Fibroblast of mammary gland (primary cell): Measurements from ENCODE around the gene APOF.

ENCODE experiments used
- DNase-seq: peaks from one replicate; pipeline ENCODE4 v3.0.0-alpha.2; 2010; ENCODE audit warnings: low read depth
- H3K4me3 ChIP-seq: 2 replicates; pipeline ENCODE4 v1.5.1; 2011; ENCODE audit warnings: low read depth, mild to moderate bottlenecking, low read length, moderate library complexity; ENCODE audit not compliant: control insufficient read depth
- TF ChIP-seq, protein P1 (sequence below): conservative IDR thresholded peaks from 2 replicates; pipeline ENCODE4 v1.5.1; 2011; ENCODE audit warnings: low read depth, low read length, inconsistent platforms; ENCODE audit not compliant: control insufficient read depth, insufficient read depth

The APOF gene

DNA sequence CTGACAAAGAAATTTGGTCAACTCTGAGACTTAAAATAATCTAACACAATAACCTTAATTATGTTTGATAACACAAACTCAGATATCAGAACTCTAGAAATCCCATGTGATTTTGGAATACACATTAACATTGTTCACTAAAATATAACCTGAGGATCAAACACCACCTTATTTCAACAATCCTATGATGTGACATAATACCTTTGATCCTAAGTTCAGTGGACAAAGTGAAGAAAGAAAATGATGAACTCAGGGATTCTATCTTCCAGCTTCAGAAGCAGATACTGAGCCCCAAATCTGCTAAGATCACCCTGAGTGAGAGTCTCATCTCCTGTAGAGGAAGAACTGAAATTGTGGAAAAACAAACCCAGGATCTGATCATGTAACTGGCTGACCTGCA is 35.7 kb upstream of the APOF start:
- TF ChIP-seq, protein P1, sequence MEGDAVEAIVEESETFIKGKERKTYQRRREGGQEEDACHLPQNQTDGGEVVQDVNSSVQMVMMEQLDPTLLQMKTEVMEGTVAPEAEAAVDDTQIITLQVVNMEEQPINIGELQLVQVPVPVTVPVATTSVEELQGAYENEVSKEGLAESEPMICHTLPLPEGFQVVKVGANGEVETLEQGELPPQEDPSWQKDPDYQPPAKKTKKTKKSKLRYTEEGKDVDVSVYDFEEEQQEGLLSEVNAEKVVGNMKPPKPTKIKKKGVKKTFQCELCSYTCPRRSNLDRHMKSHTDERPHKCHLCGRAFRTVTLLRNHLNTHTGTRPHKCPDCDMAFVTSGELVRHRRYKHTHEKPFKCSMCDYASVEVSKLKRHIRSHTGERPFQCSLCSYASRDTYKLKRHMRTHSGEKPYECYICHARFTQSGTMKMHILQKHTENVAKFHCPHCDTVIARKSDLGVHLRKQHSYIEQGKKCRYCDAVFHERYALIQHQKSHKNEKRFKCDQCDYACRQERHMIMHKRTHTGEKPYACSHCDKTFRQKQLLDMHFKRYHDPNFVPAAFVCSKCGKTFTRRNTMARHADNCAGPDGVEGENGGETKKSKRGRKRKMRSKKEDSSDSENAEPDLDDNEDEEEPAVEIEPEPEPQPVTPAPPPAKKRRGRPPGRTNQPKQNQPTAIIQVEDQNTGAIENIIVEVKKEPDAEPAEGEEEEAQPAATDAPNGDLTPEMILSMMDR, result no peak
- no peak overlapping the region for H3K4me3 ChIP-seq
- no peak for DNase-seq

DNA sequence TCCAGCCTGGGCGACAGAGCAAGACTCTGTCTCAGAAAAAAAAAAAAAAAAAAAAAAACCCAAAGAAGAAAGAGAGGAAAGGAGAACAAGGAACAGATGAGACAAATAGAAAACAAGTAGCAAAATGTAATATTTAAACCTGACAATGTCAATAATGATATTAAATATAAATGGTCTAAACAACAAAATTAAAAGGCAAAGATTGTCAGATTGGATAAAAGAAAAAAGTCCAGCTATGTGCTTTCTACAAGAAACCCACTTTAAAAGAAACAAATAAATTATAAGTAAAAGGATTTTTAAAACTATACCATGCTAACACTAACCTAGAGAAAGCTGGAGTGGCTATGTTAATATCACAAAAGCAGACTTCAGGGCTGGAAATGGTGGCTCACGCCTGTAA is 29.7 kb upstream of the APOF start:
- TF ChIP-seq, protein P1, result no peak
- H3K4me3 ChIP-seq, result no peak overlapping the region
- DNase-seq, result no peak

DNA sequence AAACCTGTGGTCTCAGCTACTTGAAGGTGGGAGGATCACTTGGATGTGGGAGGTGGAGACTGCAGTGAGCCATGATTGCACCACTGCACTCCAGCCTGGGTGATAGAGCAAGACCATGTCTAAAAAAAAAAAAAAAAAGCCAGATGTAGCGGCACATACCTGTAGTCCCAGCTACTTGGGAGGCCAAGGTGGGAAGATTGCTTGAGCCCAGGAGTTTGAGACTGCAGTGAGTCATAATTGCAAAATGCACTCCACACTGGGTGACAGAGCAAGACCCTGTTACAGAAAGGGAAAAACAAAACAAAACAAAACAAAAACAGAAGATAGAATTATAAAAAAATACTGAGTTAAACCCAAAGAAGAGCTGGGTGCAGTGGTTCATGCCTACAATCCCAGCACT is 29.1 kb upstream of the APOF start:
- no peak overlapping the region for H3K4me3 ChIP-seq
- DNase-seq, result no peak
- TF ChIP-seq, protein P1, result no peak

DNA sequence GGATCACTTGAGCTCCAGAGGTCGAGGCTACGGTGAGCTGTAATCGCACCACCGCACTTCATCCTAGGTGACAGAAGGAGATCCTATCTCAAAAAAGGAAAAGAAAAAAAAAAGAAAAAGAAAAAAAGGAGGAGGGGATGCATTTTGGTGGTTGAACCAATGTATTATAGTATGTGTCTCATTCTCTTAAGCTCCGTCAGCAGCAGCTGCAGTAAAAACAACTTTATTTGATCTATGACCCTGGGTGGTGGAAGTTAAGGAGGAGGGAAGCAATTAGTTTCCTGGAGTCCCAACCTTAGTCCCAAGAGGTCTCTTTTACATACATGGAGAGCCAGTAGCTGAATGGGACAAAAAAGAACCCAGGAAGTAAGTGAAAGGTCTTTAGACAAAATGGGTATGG is 26.8 kb upstream of the APOF start:
- no peak for DNase-seq
- no peak overlapping the region for H3K4me3 ChIP-seq
- TF ChIP-seq, protein P1, result no peak

DNA sequence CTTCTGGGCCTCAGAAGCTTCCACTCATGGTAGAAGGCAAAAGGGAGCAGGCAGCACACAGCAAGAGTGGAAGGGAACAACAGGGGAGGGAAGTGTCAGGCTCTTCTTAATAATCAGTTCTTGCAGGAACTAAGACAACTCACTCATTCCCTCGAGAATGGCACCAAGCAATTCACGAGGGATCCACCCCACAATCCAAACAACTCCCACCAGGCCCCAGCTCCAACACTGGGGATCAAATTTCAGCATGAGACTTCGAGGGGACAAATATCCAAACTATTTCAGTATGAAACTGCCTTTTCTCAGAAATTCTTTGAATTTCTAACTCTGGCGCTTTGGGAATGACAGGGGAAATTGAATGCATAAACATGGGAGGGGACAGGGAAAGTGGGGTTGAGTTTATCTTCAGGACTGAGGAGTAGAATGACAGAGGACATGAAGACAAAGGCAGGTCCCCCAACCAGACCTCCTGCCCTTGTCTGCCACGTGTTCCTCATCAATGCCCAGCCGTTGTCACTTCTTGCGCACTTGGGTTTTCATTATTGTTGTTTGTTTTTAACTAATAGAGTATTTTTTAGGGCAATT is 24.6 kb upstream of the APOF start:
- peak; percentile 9 for DNase-seq
- TF ChIP-seq, protein P1, result no peak
- H3K4me3 ChIP-seq, result no peak overlapping the region

DNA sequence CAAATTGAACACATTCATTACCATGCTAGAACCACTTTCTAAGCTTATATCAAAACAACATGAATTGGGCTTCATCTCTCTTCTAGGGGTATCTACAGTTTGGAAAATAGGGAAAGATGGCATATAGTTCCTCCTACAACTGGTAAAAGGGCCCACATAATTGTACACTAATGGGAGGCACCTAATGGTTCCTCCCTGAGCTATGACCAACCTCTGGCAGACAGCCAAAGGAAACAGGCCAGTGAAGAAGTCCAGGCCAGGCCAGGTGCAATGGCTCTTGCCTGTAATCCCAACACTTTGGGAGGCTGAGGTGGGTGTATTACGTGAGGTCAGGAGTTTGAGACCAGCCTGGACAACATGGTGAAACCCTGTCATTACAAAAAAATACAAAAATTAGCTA is 23.2 kb upstream of the APOF start:
- peak; percentile 10 for DNase-seq
- TF ChIP-seq, protein P1, result no peak
- no peak overlapping the region for H3K4me3 ChIP-seq

DNA sequence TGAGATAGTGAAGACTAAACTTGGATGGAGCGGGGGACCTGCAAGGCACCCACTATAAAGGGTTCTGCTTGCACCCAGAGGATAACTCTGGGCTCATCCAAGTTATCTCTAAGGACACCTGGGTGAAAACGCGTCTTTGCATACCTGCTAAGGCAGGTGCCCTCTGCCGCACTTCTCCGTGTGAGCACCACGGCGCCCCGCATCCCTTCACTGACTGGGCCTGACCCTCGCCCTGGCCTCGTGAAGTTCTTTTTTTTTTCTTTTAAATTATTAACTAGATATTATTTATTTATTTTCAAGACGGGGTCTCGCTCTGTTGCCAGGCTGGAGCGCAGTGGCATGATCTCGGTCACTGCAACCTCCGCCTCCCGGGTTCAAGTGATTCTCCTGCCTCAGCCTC is 20.0 kb upstream of the APOF start:
- no peak overlapping the region for H3K4me3 ChIP-seq
- TF ChIP-seq, protein P1, result no peak
- DNase-seq, result no peak
